Muscle of back (tissue), 11 donors: ENCODE measurements around the gene TMEM266. TPM values are rescaled to one million over a fixed set of nuclear protein-coding genes. Genes with fewer than 3 reads are reported as not detected.
A peak's percentile ranks its signal among the peaks of the same experiment; 100 is the strongest.

Experiments
- DNase-seq, 3 donors: peaks; one replicate each; pipeline versions ENCODE4 v3.0.0 to v3.0.0-alpha.2; 2013
- polyA plus RNA-seq, 10 donors: library from polyadenylated mRNA; unstranded; fragments of 120-200 nt; gene quantifications; one replicate each; pipeline ENCODE4 v1.2.1, GENCODE V29; 2013; ENCODE audit not compliant: insufficient read length in 10 of 10

TMEM266 gene
- polyA plus RNA-seq, 10 donors: 0.23 to 1.0 (median 0.32) TPM

GRCh38 chr15:76127169-76127568, 67.4 kb downstream of the TMEM266 start:
- no peak for DNase-seq

- DNase-seq: no peak
These were observed 68.1 kb downstream of the TMEM266 start for GRCh38 chr15:76127880-76128279.

GRCh38 chr15:76134537-76134936, 74.8 kb downstream of the TMEM266 start:
- DNase-seq: no peak

- DNase-seq: no peak
These were observed 75.7 kb downstream of the TMEM266 start for GRCh38 chr15:76135516-76135915.

- DNase-seq: no peak
These were observed 78.7 kb downstream of the TMEM266 start for GRCh38 chr15:76138436-76138835.

GRCh38 chr15:76139368-76140073, 79.7 kb downstream of the TMEM266 start:
- peak; percentile 55 to 81 (median 71) for DNase-seq

- DNase-seq: peak in 1 of 3 donors; percentile 33
These were observed 80.3 kb downstream of the TMEM266 start for GRCh38 chr15:76140074-76140464.

GRCh38 chr15:76146812-76147211, 87.0 kb downstream of the TMEM266 start:
- no peak for DNase-seq

GRCh38 chr15:76147906-76148570, 88.3 kb downstream of the TMEM266 start:
- DNase-seq: peak in 2 of 3 donors; percentile 56 to 73

- DNase-seq: no peak
These were observed 89.6 kb downstream of the TMEM266 start for GRCh38 chr15:76149291-76149915.

- DNase-seq: no peak
These were observed 90.7 kb downstream of the TMEM266 start for GRCh38 chr15:76150513-76150912.

- DNase-seq: peak; percentile 63 to 76 (median 67)
These were observed 91.3 kb downstream of the TMEM266 start for GRCh38 chr15:76150971-76151598.

- DNase-seq: no peak
These were observed 91.8 kb downstream of the TMEM266 start for GRCh38 chr15:76151599-76151974.

GRCh38 chr15:76152197-76152596, 92.4 kb downstream of the TMEM266 start:
- DNase-seq: no peak

GRCh38 chr15:76153241-76154197, 93.7 kb downstream of the TMEM266 start:
- DNase-seq: no peak

- peak; percentile 27 to 63 (median 49) for DNase-seq
These were observed 95.9 kb downstream of the TMEM266 start for GRCh38 chr15:76155731-76156130.

- no peak for DNase-seq
These were observed 98.4 kb downstream of the TMEM266 start for GRCh38 chr15:76158226-76158625.

- no peak for DNase-seq
These were observed 99.0 kb downstream of the TMEM266 start for GRCh38 chr15:76158815-76159214.

- DNase-seq: no peak
These were observed 99.5 kb downstream of the TMEM266 start for GRCh38 chr15:76159282-76159681.

GRCh38 chr15:76160426-76161152, 100.8 kb downstream of the TMEM266 start:
- DNase-seq: peak in 1 of 3 donors; percentile 44
